Heart right ventricle (tissue), 16 donors: ENCODE results near the gene PCDHB13. TPM values are rescaled to one million over a fixed set of nuclear protein-coding genes. Genes with fewer than 3 reads are reported as not detected.
"Not testable (repeated sequence)": the region's sequence is repeated elsewhere in the genome, so short reads cannot be mapped to it uniquely, and the experiment has no call there.

Experiments used
- ATAC-seq, 8 donors: fragments of 200-7000 bp; cut with Tn5 transposase; one replicate each; pipeline ENCODE4 v1.9.1; 2020; ENCODE audit warnings: mild to moderate bottlenecking in 8 of 8, moderate library complexity in 8 of 8, moderate number of reproducible peaks in 1 of 8
- DNase-seq, 2 donors: peaks; one replicate each; pipeline ENCODE4 v3.0.0-alpha.2; 2020
- H3K27ac ChIP-seq, 10 donors: fragments of 200-600 bp; sonication (generic) in 2 of 10; one replicate each; pipeline versions ENCODE4 v1.5.0 to v1.8.0; 2020 to 2022; ENCODE audit warnings: mild to moderate bottlenecking in 3 of 10
- H3K27me3 ChIP-seq, 7 donors: fragments of 200-600 bp; one replicate each; pipeline ENCODE4 v1.8.0; 2021 to 2022; ENCODE audit warnings: mild to moderate bottlenecking in 2 of 7
- H3K36me3 ChIP-seq, 9 donors: fragments of 200-600 bp; sonication (generic) in 1 of 9; one replicate each; pipeline versions ENCODE4 v1.5.0 to v1.8.0; 2020 to 2022; ENCODE audit warnings: mild to moderate bottlenecking in 2 of 9
- H3K4me1 ChIP-seq, 9 donors: fragments of 200-600 bp; sonication (generic) in 1 of 9; one replicate each; pipeline versions ENCODE4 v1.5.0 to v1.8.0; 2020 to 2022; ENCODE audit warnings: mild to moderate bottlenecking in 4 of 9
- H3K4me3 ChIP-seq, 10 donors: fragments of 200-600 bp; sonication (generic) in 2 of 10; one replicate each; pipeline versions ENCODE4 v1.5.0 to v1.8.0; 2020 to 2022; ENCODE audit warnings: mild to moderate bottlenecking in 7 of 10, moderate library complexity in 2 of 10
- H3K9me3 ChIP-seq, 11 donors: fragments of 200-600 bp in 10 of 11; sonication (generic) in 2 of 11; one replicate each; pipeline versions ENCODE4 v1.5.0 to v1.8.0; 2013 to 2022; ENCODE audit warnings: mild to moderate bottlenecking in 2 of 11, control low read depth in 1 of 11, moderate library complexity in 1 of 11
- WGBS, 2 donors: extraction: QIAGEN DNeasy Blood & Tissue Kit; methylation state at CpG; one replicate each; pipeline ENCODE4 v1.1.7; 2013; ENCODE audit warnings: inconsistent platforms in 1 of 2; 5-methylcytosine and 5-hydroxymethylcytosine counted together
- intact Hi-C, 10 donors: fragments of 100-400 bp; cut with DNase I; formaldehyde crosslinking; loops; one replicate each; pipeline versions ENCODE4 v1.11.1 to v1.14.2; 2022
- polyA plus RNA-seq, 2 donors: library from polyadenylated mRNA; stranded (reverse); fragments of 200-250 nt; gene quantifications; one replicate each; pipeline ENCODE4 v1.2.3, GENCODE V29; 2013
- total RNA-seq, 10 donors: library from RNA; stranded (reverse); fragmentation: NEBNext Ultra II Directional in 3 of 10; extraction: Animal tissue kit (Norgen Biotek cat#: 25700) in 3 of 10; gene quantifications; one replicate each; pipeline versions ENCODE4 v1.2.1 to v1.2.4, GENCODE V29; 2021 to 2023
- TF ChIP-seq, protein P1 (sequence below), 9 donors: fragments of 200-600 bp; sonication (generic) in 2 of 9; IDR thresholded peaks; one replicate each; pipeline versions ENCODE4 v1.5.0 to v1.8.0; 2021 to 2022; ENCODE audit warnings: antibody characterized with exemption in 9 of 9, mild to moderate bottlenecking in 5 of 9, moderate library complexity in 1 of 9
- donor health status: Arrhythmogenic right ventricular cardiomyopathy.
- donor health status: ischemic (EF 13 %, LVEDD 7.1; RV severe dilation, severe dysfunction).
- donor health status: healthy with polysubstance abuse.
- donor health status: DM: no; HTN: yes; CAD: no.
- donor health status: DM: no; HTN: no; CAD: no.
- donor health status: ischemic (EF 25% LVEDD 6.9; RV normal size, moderate dysfunction).
- donor health status: ischemic (EF 25% LVEDD 5.7; RV mildly dilated, moderate dysfunction).
- donor health status: healthy.
- donor health status: DM: yes; HTN: yes; CAD: no.
- donor health status: Ischemic cardiomyopathy.
- donor health status: ischemic (EF 35%, LVEDD 5.7; RV mildly dilated, moderate dysfunction).
- donor health status: nonischemic (EF 11% LVEDD 7.7; RV severe dilation, severe dysfunction).
- donor health status: DM: yes; HTN: yes; CAD: no.
- donor health status: PGD.
- donor health status: ischemic (EF 29% LVEDD 5.4; RV normal size, mild dysfunction).
- donor health status: nonischemic (EF 23%, LVEDD 6.1; RV moderate dilation, normal function).

The PCDHB13 gene
- total and polyA plus RNA-seq, 12 donors, result 1.0 to 5.4 (median 3.3) TPM

DNA sequence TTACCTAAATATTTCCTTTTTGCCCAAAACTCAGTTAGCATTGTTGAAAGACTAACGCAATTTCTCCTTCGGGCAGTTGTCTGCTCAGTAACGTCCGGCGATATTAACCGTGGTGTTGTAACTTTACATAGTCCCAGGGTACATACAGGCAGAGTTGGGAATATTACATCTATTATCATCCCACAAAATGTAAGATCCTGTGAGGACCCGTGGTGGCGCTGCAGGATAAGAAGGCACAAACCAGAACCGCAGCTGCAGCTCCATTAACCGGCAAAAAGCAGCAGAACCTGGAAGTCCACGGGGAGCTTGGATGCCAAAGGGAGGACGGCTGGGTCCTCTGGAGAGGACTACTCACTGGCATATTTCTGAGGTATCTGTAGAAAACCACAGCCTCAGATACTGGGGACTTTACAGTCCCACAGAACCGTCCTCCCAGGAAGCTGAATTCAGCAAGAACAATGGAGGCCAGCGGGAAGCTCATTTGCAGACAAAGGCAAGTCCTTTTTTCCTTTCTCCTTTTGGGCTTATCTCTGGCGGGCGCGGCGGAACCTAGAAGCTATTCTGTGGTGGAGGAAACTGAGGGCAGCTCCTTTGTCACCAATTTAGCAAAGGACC, 36.0 kb upstream of the PCDHB13 start, which contains the start of gene PCDHB8:
Gene PCDHB8 (plus strand): TSS at position 214 of the 615 bp plus-strand sequence. CDS start 245 bp downstream, at position 459.
- 21 to 23% methylated on average over 12 to 14 of the region's 18 CpGs for WGBS, 2 donors
- H3K27ac ChIP-seq, intact Hi-C loops, H3K36me3 ChIP-seq, H3K4me1 ChIP-seq, DNase-seq: not testable (repeated sequence)
- peak in 6 of 8 donors; percentile 24 to 85 (median 64) for ATAC-seq
- TF ChIP-seq, protein P1, sequence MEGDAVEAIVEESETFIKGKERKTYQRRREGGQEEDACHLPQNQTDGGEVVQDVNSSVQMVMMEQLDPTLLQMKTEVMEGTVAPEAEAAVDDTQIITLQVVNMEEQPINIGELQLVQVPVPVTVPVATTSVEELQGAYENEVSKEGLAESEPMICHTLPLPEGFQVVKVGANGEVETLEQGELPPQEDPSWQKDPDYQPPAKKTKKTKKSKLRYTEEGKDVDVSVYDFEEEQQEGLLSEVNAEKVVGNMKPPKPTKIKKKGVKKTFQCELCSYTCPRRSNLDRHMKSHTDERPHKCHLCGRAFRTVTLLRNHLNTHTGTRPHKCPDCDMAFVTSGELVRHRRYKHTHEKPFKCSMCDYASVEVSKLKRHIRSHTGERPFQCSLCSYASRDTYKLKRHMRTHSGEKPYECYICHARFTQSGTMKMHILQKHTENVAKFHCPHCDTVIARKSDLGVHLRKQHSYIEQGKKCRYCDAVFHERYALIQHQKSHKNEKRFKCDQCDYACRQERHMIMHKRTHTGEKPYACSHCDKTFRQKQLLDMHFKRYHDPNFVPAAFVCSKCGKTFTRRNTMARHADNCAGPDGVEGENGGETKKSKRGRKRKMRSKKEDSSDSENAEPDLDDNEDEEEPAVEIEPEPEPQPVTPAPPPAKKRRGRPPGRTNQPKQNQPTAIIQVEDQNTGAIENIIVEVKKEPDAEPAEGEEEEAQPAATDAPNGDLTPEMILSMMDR (IDR thresholded peaks at IDR 0.05), result peak in 7 of 9 donors; percentile 8 to 36 (median 16)
- peaks cover 0 to 85% (median 7%) of the 10 kb centered on the region in 11 donors for H3K9me3 ChIP-seq
- H3K27me3 ChIP-seq, result peaks cover 0 to 77% (median 56%) of the 10 kb centered on the region in 7 donors
- H3K4me3 ChIP-seq, result peak within 1 kb of the TSS in 2 of 10 donors; percentile 16 to 41

DNA sequence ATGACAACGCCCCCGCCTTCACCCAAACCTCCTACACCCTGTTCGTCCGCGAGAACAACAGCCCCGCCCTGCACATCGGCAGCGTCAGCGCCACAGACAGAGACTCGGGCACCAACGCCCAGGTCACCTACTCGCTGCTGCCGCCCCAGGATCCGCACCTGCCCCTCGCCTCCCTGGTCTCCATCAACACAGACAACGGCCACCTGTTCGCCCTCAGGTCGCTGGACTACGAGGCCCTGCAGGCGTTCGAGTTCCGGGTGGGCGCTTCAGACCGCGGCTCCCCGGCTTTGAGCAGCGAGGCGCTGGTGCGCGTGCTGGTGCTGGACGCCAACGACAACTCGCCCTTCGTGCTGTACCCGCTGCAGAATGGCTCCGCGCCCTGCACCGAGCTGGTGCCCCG, 34.3 kb upstream of the PCDHB13 start:
- H3K4me3 ChIP-seq, H3K36me3 ChIP-seq, H3K4me1 ChIP-seq, H3K27ac ChIP-seq, intact Hi-C loops, DNase-seq, ATAC-seq: not testable (repeated sequence)
- H3K9me3 ChIP-seq, result peaks cover 0 to 84% (median 18%) of the 10 kb centered on the region in 11 donors
- H3K27me3 ChIP-seq, result peaks cover 0 to 71% (median 61%) of the 10 kb centered on the region in 7 donors
- WGBS, 2 donors, result 35 to 37% methylated on average over 28 to 35 of the region's 39 CpGs

DNA sequence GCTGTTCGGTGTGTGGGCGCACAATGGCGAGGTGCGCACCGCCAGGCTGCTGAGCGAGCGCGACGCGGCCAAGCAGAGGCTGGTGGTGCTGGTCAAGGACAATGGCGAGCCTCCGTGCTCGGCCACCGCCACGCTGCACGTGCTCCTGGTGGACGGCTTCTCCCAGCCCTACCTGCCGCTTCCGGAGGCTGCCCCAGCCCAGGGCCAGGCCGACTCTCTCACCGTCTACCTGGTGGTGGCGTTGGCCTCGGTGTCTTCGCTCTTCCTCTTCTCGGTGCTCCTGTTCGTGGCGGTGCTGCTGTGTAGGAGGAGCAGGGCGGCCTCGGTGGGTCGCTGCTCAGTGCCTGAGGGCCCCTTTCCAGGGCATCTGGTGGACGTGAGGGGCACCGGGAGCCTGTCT, 33.8 kb upstream of the PCDHB13 start:
- not testable (repeated sequence) for H3K4me1 ChIP-seq, H3K36me3 ChIP-seq, H3K27ac ChIP-seq, H3K4me3 ChIP-seq, ATAC-seq, DNase-seq
- H3K27me3 ChIP-seq, result peaks cover 0 to 72% (median 61%) of the 10 kb centered on the region in 7 donors
- 22 to 31% methylated on average over 19 to 22 of the region's 32 CpGs for WGBS, 2 donors
- H3K9me3 ChIP-seq, result peaks cover 0 to 84% (median 18%) of the 10 kb centered on the region in 11 donors
- intact Hi-C loops, result loop anchor here in 3 of 10 donors (5.0 to 10.0 kb wide), 2 partner anchors 382 to 385 kb away; no protein-coding TSS in a partner anchor

DNA sequence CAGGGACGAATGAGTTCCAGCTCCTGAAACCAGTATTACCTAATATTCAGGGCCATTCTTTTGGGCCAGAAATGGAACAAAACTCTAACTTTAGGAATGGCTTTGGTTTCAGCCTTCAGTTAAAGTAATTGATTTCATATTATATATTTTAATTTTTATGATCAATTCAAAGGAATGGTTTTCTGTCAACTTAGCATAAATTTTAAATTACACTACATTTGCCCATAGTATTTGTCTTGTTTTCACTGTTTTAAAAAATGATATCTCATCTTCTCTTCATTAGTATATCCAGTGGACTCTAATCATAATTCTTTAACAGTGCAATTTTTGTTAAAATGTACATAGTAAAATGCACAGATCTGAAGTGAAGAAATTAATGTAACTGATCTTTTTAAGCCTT, 33.4 kb upstream of the PCDHB13 start:
- no peak overlapping the region for H3K4me3 ChIP-seq
- no peak for DNase-seq
- ATAC-seq, result no peak
- H3K4me1 ChIP-seq, result no peaks in the 10 kb centered on the region
- peaks cover 0 to 12% (median 0%) of the 10 kb centered on the region in 9 donors for H3K36me3 ChIP-seq
- intact Hi-C loops, result loop anchor here in 3 of 10 donors (5.0 to 10.0 kb wide), 2 partner anchors 382 to 384 kb away; no protein-coding TSS in a partner anchor
- peaks cover 0 to 84% (median 18%) of the 10 kb centered on the region in 11 donors for H3K9me3 ChIP-seq
- no peak overlapping the region for H3K27ac ChIP-seq
- H3K27me3 ChIP-seq, result peaks cover 0 to 72% (median 60%) of the 10 kb centered on the region in 7 donors
- TF ChIP-seq, protein P1 (IDR thresholded peaks at IDR 0.05), result no peak
- whole genome bisulfite sequencing, 2 donors, result 41 to 45% methylated on average over 1 of the region's 1 CpG

DNA sequence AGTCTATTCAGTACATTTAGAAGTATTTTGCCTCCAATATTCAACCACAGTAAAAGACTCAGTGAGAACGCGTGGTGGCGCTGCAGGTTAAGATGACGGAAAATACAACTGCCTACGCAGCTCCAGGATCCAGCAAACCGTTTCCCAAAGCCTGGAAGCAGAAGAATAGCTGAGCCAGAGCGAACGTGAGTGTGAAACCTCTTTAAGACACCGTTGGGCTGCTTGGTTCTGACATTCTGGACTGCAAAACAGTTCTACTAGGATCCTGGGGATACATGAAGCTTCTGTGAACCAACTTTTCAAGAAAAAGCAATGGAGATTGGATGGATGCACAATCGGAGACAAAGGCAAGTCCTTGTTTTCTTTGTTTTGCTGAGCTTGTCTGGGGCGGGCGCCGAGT, 31.5 kb upstream of the PCDHB13 start, which contains the start of gene PCDHB16:
Gene PCDHB16 (plus strand): TSS at position 140 of the 400 bp plus-strand sequence. CDS start 173 bp downstream, at position 313.
- Histone ChIP-seq H3K27ac (peak within 1 kb of the TSS in 5 of 10 donors; percentile 24 to 79 (median 68)), H3K4me3 (peak within 1 kb of the TSS; percentile 14 to 58 (median 20)), H3K4me1 (no peaks in the 10 kb centered on the region), H3K27me3 (peaks cover 0 to 54% (median 41%) of the 10 kb centered on the region in 7 donors), H3K9me3 (peaks cover 0 to 86% (median 21%) of the 10 kb centered on the region in 11 donors), H3K36me3 (peaks cover 0 to 16% (median 0%) of the 10 kb centered on the region in 9 donors)
- peak; percentile 38 to 69 for DNase-seq
- 12 to 14% methylated on average over 13 of the region's 13 CpGs for WGBS, 2 donors
- intact Hi-C loops, result loop anchor here in 3 of 10 donors (5.0 to 10.0 kb wide), 2 partner anchors 380 to 383 kb away; no protein-coding TSS in a partner anchor
- peak in 4 of 8 donors; percentile 67 to 93 (median 76) for ATAC-seq
- TF ChIP-seq, protein P1 (IDR thresholded peaks at IDR 0.05), result peak in 8 of 9 donors; percentile 9 to 65 (median 43)

DNA sequence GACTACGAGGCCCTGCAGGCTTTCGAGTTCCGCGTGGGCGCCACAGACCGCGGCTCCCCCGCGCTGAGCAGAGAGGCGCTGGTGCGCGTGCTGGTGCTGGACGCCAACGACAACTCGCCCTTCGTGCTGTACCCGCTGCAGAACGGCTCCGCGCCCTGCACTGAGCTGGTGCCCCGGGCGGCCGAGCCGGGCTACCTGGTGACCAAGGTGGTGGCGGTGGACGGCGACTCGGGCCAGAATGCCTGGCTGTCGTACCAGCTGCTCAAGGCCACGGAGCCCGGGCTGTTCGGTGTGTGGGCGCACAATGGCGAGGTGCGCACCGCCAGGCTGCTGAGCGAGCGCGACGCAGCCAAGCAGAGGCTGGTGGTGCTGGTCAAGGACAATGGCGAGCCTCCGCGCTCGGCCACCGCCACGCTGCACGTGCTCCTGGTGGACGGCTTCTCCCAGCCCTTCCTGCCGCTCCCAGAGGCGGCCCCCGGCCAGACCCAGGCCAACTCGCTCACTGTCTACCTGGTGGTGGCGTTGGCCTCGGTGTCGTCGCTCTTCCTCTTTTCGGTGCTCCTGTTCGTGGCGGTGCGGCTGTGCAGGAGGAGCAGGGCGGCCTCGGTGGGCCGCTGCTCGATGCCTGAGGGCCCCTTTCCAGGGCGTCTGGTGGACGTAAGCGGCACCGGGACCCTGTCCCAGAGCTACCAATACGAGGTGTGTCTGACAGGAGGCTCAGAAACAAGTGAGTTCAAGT, 29.4 kb upstream of the PCDHB13 start:
- peaks cover 0 to 44% (median 25%) of the 10 kb centered on the region in 7 donors for H3K27me3 ChIP-seq
- H3K27ac ChIP-seq, H3K4me3 ChIP-seq, ATAC-seq, H3K4me1 ChIP-seq, DNase-seq: not testable (repeated sequence)
- peaks cover 0 to 16% (median 0%) of the 10 kb centered on the region in 9 donors for H3K36me3 ChIP-seq
- 30 to 31% methylated on average over 38 to 52 of the region's 69 CpGs for WGBS, 2 donors
- intact Hi-C loops, result loop anchor here in 3 of 10 donors (5.0 to 10.0 kb wide), 2 partner anchors 378 to 381 kb away; no protein-coding TSS in a partner anchor
- peaks cover 0 to 92% (median 24%) of the 10 kb centered on the region in 11 donors for H3K9me3 ChIP-seq
